IMR-90 (cell line): ENCODE results near the gene ELP2. TPM values are rescaled to one million over a fixed set of nuclear protein-coding genes. Genes with fewer than 3 reads are reported as not detected.

Experiments
- ATAC-seq: fragments of 200-7000 bp; cut with Tn5 transposase; 2 replicates; pipeline ENCODE4 v1.9.1; 2020; ENCODE audit warnings: low read depth, mild to moderate bottlenecking, moderate library complexity
- BruUV-seq: library from RNA; stranded (reverse); fragments of 400-500 nt; replicated peaks from 2 replicates; lab custom pipeline; 2021; lab: Mats Ljungman, UMichigan
- CTCF ChIA-PET: fragments of 300-600 bp; formaldehyde crosslinking; extraction: SDS; loops from one replicate; lab custom pipeline; 2021; ENCODE audit warnings: antibody characterized with exemption; lab: Yijun Ruan, JAX
- POLR2A ChIA-PET: fragments of 300-600 bp; sonication (Branson Sonifier 250); formaldehyde crosslinking; loops from one replicate; lab custom pipeline; 2022; ENCODE audit warnings: antibody characterized with exemption; ENCODE audit not compliant: unreplicated experiment; lab: Charles Lee
- DNase-seq: peaks from one replicate; pipeline ENCODE4 v3.0.0; 2013
- H2AFZ ChIP-seq: replicated peaks from 2 replicates; pipeline ENCODE3; 2013; ENCODE audit warnings: low read length, mild to moderate bottlenecking; ENCODE audit not compliant: poor library complexity
- H2AK5ac ChIP-seq: 2 replicates; pipeline ENCODE4 v1.6.1; 2013; ENCODE audit warnings: low read depth, low read length, inconsistent platforms
- H2AK9ac ChIP-seq: replicated peaks from 2 replicates; pipeline ENCODE3; 2013; ENCODE audit warnings: mild to moderate bottlenecking, low read depth, low read length, moderate library complexity; ENCODE audit not compliant: poor library complexity
- H2BK120ac ChIP-seq: 2 replicates; pipeline ENCODE4 v1.6.1; 2013; ENCODE audit warnings: low read depth, low read length, inconsistent platforms
- H2BK15ac ChIP-seq: 3 replicates; pipeline ENCODE4 v1.6.1; 2013; ENCODE audit warnings: low read depth, low read length, inconsistent platforms
- H2BK20ac ChIP-seq: 2 replicates; pipeline ENCODE4 v1.6.1; 2013; ENCODE audit warnings: low read depth, mild to moderate bottlenecking, inconsistent platforms, low read length, moderate library complexity
- H2BK5ac ChIP-seq: 2 replicates; pipeline ENCODE4 v1.6.1; 2013; ENCODE audit warnings: mild to moderate bottlenecking, low read depth, low read length, inconsistent platforms; ENCODE audit not compliant: poor library complexity, severe bottlenecking
- H3K14ac ChIP-seq: replicated peaks from 2 replicates; pipeline ENCODE4 v1.6.1; 2013; ENCODE audit warnings: low read depth, low read length, inconsistent platforms
- H3K18ac ChIP-seq: 2 replicates; pipeline ENCODE4 v1.6.1; 2013; ENCODE audit warnings: low read depth, low read length, control low read depth
- H3K23ac ChIP-seq: 2 replicates; pipeline ENCODE4 v1.6.1; 2013; ENCODE audit warnings: low read depth, low read length, inconsistent platforms
- H3K27ac ChIP-seq: 2 replicates; pipeline ENCODE4 v1.5.1; 2013; ENCODE audit warnings: mild to moderate bottlenecking, control low read depth, low read length; ENCODE audit not compliant: insufficient read depth
- H3K27me3 ChIP-seq: 2 replicates; pipeline ENCODE4 v1.6.1; 2013; ENCODE audit warnings: low read length; ENCODE audit not compliant: control insufficient read depth, insufficient read depth
- H3K36me3 ChIP-seq: 2 replicates; pipeline ENCODE4 v1.6.1; 2013; ENCODE audit warnings: low read length, mixed read lengths; ENCODE audit not compliant: control insufficient read depth, insufficient read depth
- H3K4ac ChIP-seq: 2 replicates; pipeline ENCODE4 v1.6.1; 2013; ENCODE audit warnings: low read depth, low read length, inconsistent platforms
- H3K4me1 ChIP-seq: 2 replicates; pipeline ENCODE4 v1.6.1; 2013; ENCODE audit warnings: low read length, mixed read lengths; ENCODE audit not compliant: control insufficient read depth, insufficient read depth
- H3K4me2 ChIP-seq: 2 replicates; pipeline ENCODE4 v1.6.1; 2013; ENCODE audit warnings: low read depth, mild to moderate bottlenecking, control low read depth, low read length, moderate library complexity
- H3K4me3 ChIP-seq: 2 replicates; pipeline ENCODE4 v1.5.1; 2013; ENCODE audit warnings: low read depth, mild to moderate bottlenecking, control low read depth, low read length, moderate library complexity; ENCODE audit not compliant: insufficient read depth
- H3K56ac ChIP-seq: 2 replicates; pipeline ENCODE4 v1.6.1; 2013; ENCODE audit warnings: low read length, inconsistent platforms; ENCODE audit not compliant: insufficient read depth; ENCODE audit errors: extremely low read depth
- H3K79me1 ChIP-seq, 2 experiments: 2 replicates each; pipeline ENCODE4 v1.6.1; 2013; ENCODE audit warnings: low read length in 2 of 2, inconsistent platforms in 1 of 2, low read depth in 1 of 2
- H3K9ac ChIP-seq: 2 replicates; pipeline ENCODE4 v1.6.1; 2013; ENCODE audit warnings: low read depth, low read length, control low read depth
- H3K9me1 ChIP-seq: 2 replicates; pipeline ENCODE4 v1.6.1; 2013; ENCODE audit warnings: low read length, inconsistent platforms; ENCODE audit not compliant: insufficient read depth
- H3K9me3 ChIP-seq: 2 replicates; pipeline ENCODE4 v1.6.1; 2013; ENCODE audit warnings: low read length; ENCODE audit not compliant: control insufficient read depth, insufficient read depth
- H4K20me1 ChIP-seq: 2 replicates; pipeline ENCODE4 v1.6.1; 2013; ENCODE audit warnings: low read length, inconsistent platforms; ENCODE audit not compliant: insufficient read depth
- H4K5ac ChIP-seq: 2 replicates; pipeline ENCODE4 v1.6.1; 2013; ENCODE audit warnings: mild to moderate bottlenecking, low read depth, low read length, control low read depth
- H4K8ac ChIP-seq, 2 experiments: 2 replicates each; pipeline ENCODE4 v1.6.1; 2013; ENCODE audit warnings: low read depth in 2 of 2, low read length in 2 of 2, control low read depth in 1 of 2, inconsistent platforms in 1 of 2
- H4K91ac ChIP-seq: 2 replicates; pipeline ENCODE4 v1.6.1; 2013; ENCODE audit warnings: low read depth, low read length, inconsistent platforms; ENCODE audit not compliant: insufficient read depth
- BHLHE40 ChIP-seq: fragments of 150-350 bp; IDR thresholded peaks from 2 replicates; pipeline ENCODE4 v1.6.1; 2016; ENCODE audit warnings: mild to moderate bottlenecking, low read depth, low read length
- CHD1 ChIP-seq: IDR thresholded peaks from 2 replicates; pipeline ENCODE4 v1.6.1; 2012; ENCODE audit warnings: low read depth, low read length, improper control_type of control experiment
- FOS ChIP-seq: fragments of 150-350 bp; IDR thresholded peaks from 2 replicates; pipeline ENCODE4 v1.6.1; 2016; ENCODE audit warnings: low read depth, low read length
- MAFK ChIP-seq: IDR thresholded peaks from 2 replicates; pipeline ENCODE4 v1.6.1; 2012; ENCODE audit warnings: low read depth, low read length, improper control_type of control experiment
- MAZ ChIP-seq: IDR thresholded peaks from 2 replicates; pipeline ENCODE4 v1.6.1; 2012; ENCODE audit warnings: low read depth, mild to moderate bottlenecking, low read length, improper control_type of control experiment, moderate library complexity, borderline replicate concordance
- NFE2L2 ChIP-seq: fragments of 150-350 bp; IDR thresholded peaks from 2 replicates; pipeline ENCODE4 v1.6.1; 2016; ENCODE audit warnings: low read depth, mild to moderate bottlenecking, low read length
- POLR2A ChIP-seq: IDR thresholded peaks from 2 replicates; pipeline ENCODE4 v1.6.1; 2012; ENCODE audit warnings: mild to moderate bottlenecking, low read depth, low read length
- RAD21 ChIP-seq: IDR thresholded peaks from 2 replicates; pipeline ENCODE4 v1.6.1; 2012; ENCODE audit warnings: low read length, improper control_type of control experiment
- RCOR1 ChIP-seq: IDR thresholded peaks from 2 replicates; pipeline ENCODE4 v1.6.1; 2012; ENCODE audit warnings: mild to moderate bottlenecking, low read length, improper control_type of control experiment; ENCODE audit not compliant: insufficient replicate concordance
- RFX5 ChIP-seq: IDR thresholded peaks from 2 replicates; pipeline ENCODE4 v1.8.0; 2012; ENCODE audit warnings: low read depth, mild to moderate bottlenecking, low read length, moderate library complexity
- SMC3 ChIP-seq: fragments of 150-350 bp; IDR thresholded peaks from 2 replicates; pipeline ENCODE4 v1.6.1; 2016; ENCODE audit warnings: low read depth, mild to moderate bottlenecking, antibody characterized with exemption, low read length, moderate library complexity
- dilution Hi-C: fragments of 300-500 bp; cut with HindIII; formaldehyde crosslinking; loops from one replicate; pipeline ENCODE4 v1.14.3; 2018; ENCODE audit warnings: low sequenced_read_pairs; ENCODE audit not compliant: unreplicated experiment
- in situ Hi-C: fragments of 300-500 bp; cut with MboI; formaldehyde crosslinking; loops from 3 replicates; pipeline ENCODE4 v1.14.3; 2019; ENCODE audit warnings: low sequenced_read_pairs, inconsistent platforms, mixed read lengths
- intact Hi-C: fragments of 100-400 bp; cut with micrococcal nuclease; formaldehyde crosslinking; loops from 2 replicates; pipeline ENCODE4 v1.10.0; 2022
- polyA plus RNA-seq, 3 experiments: library from polyadenylated mRNA; depleted of rRNA; stranded (reverse); fragments of >200 nt; gene quantifications; 2 replicates each; pipeline ENCODE4 v1.2.3, GENCODE V29; 2012; ENCODE audit warnings: low replicate concordance in 1 of 3
- total RNA-seq: library from RNA; depleted of rRNA; stranded (reverse); fragments of >200 nt; gene quantifications from 2 replicates; pipeline ENCODE4 v1.2.3, GENCODE V29; 2012
- TF ChIP-seq, protein P1 (sequence below): fragments of 150-350 bp; IDR thresholded peaks from 2 replicates; pipeline ENCODE4 v1.6.1; 2017; ENCODE audit warnings: mild to moderate bottlenecking, antibody characterized with exemption, low read length, low read depth
- TF ChIP-seq, protein P2 (sequence below): fragments of 150-350 bp; IDR thresholded peaks from 2 replicates; pipeline ENCODE4 v1.6.1; 2016; ENCODE audit warnings: low read depth, mild to moderate bottlenecking, low read length, moderate library complexity, borderline replicate concordance
- TF ChIP-seq, protein P3 (sequence below): conservative IDR thresholded peaks from 2 replicates; pipeline ENCODE4 v1.5.1; 2012; ENCODE audit warnings: mild to moderate bottlenecking, low read depth, low read length, improper control_type of control experiment

The ELP2 gene
- total and polyA plus RNA-seq, 2 of the 4 experiments (the other 2 are of a cell fraction) = 48.1 to 161 TPM

DNA sequence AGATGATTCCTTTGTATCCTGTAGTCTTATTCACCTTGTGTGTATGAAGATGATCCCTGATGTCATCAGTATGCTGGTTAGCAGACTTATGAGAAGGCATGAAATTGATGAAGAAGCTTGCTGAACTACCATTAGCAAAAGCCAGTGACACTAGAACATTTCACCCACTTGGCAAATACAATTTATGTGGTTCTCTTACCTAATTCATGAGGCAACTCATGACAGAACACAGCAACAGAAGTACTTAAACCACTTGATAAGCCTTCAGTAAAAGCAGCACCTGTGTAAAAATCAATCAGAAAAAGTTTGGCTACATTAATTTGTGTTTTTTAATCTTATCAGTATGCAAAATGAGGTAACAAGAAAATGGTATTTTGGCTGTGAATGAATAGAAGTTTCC lies 17.4 kb upstream of the ELP2 start:
- H3K9me3 ChIP-seq = no peaks in the 10 kb centered on the region
- H2AK9ac ChIP-seq = no peak overlapping the region
- POLR2A ChIA-PET = no interaction called here
- H3K36me3 ChIP-seq = peaks cover 44% of the 10 kb centered on the region
- DNase-seq = no peak
- H3K56ac ChIP-seq = no peak overlapping the region
- BruUV-seq = no TSS peak
- no peak overlapping the region for H3K14ac ChIP-seq
- H3K4me1 ChIP-seq = no peaks in the 10 kb centered on the region
- dilution Hi-C loops (no loop called here), in situ Hi-C loops (no loop called here), intact Hi-C loops (no loop called here)
- H2AK5ac ChIP-seq = no peak overlapping the region
- H4K91ac ChIP-seq = no peak overlapping the region
- no peak overlapping the region for H4K5ac ChIP-seq
- H2AFZ ChIP-seq = no peak overlapping the region
- peaks cover 6 to 9% of the 10 kb centered on the region in 2 experiments; a peak in 2 of 4 replicates for H3K79me1 ChIP-seq
- H3K27me3 ChIP-seq = no peaks in the 10 kb centered on the region
- H3K23ac ChIP-seq = no peak overlapping the region
- no peak for ATAC-seq
- H2BK120ac ChIP-seq = no peak overlapping the region
- H2BK5ac ChIP-seq = no peak overlapping the region
- H4K20me1 ChIP-seq = peaks cover 4% of the 10 kb centered on the region; the same call in 1 of the 2 replicates
- H4K8ac ChIP-seq = no peak overlapping the region
- no peak overlapping the region for H3K4me3 ChIP-seq
- no peak overlapping the region for H3K4ac ChIP-seq
- no peak overlapping the region for H3K4me2 ChIP-seq
- TF ChIP-seq BHLHE40 (no peak), POLR2A (no peak), MAZ (no peak), CHD1 (no peak), SMC3 (no peak), RFX5 (no peak), RAD21 (no peak), RCOR1 (no peak), NFE2L2 (no peak), FOS (no peak), MAFK (no peak)
- TF ChIP-seq, protein P1, sequence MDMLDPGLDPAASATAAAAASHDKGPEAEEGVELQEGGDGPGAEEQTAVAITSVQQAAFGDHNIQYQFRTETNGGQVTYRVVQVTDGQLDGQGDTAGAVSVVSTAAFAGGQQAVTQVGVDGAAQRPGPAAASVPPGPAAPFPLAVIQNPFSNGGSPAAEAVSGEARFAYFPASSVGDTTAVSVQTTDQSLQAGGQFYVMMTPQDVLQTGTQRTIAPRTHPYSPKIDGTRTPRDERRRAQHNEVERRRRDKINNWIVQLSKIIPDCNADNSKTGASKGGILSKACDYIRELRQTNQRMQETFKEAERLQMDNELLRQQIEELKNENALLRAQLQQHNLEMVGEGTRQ = no peak
- TF ChIP-seq, protein P2, sequence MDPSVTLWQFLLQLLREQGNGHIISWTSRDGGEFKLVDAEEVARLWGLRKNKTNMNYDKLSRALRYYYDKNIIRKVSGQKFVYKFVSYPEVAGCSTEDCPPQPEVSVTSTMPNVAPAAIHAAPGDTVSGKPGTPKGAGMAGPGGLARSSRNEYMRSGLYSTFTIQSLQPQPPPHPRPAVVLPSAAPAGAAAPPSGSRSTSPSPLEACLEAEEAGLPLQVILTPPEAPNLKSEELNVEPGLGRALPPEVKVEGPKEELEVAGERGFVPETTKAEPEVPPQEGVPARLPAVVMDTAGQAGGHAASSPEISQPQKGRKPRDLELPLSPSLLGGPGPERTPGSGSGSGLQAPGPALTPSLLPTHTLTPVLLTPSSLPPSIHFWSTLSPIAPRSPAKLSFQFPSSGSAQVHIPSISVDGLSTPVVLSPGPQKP = no peak
- TF ChIP-seq, protein P3, sequence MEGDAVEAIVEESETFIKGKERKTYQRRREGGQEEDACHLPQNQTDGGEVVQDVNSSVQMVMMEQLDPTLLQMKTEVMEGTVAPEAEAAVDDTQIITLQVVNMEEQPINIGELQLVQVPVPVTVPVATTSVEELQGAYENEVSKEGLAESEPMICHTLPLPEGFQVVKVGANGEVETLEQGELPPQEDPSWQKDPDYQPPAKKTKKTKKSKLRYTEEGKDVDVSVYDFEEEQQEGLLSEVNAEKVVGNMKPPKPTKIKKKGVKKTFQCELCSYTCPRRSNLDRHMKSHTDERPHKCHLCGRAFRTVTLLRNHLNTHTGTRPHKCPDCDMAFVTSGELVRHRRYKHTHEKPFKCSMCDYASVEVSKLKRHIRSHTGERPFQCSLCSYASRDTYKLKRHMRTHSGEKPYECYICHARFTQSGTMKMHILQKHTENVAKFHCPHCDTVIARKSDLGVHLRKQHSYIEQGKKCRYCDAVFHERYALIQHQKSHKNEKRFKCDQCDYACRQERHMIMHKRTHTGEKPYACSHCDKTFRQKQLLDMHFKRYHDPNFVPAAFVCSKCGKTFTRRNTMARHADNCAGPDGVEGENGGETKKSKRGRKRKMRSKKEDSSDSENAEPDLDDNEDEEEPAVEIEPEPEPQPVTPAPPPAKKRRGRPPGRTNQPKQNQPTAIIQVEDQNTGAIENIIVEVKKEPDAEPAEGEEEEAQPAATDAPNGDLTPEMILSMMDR = no peak
- H3K27ac ChIP-seq = no peak overlapping the region
- no peak overlapping the region for H2BK15ac ChIP-seq
- H2BK20ac ChIP-seq = no peak overlapping the region
- no peak overlapping the region for H3K18ac ChIP-seq
- no peak overlapping the region for H3K9ac ChIP-seq
- H3K9me1 ChIP-seq = peaks cover 5% of the 10 kb centered on the region; the same call in 1 of the 2 replicates
- CTCF ChIA-PET = no interaction called here
